Measurements from ENCODE around the gene PRDM2.

The PRDM2 gene

GRCh38 chr1:13869172-13869797 lies 169.3 kb downstream of the PRDM2 start:
- no peak for DNase-seq

- DNase-seq: no peak
These were observed 171.4 kb downstream of the PRDM2 start for GRCh38 chr1:13871413-13871812.

GRCh38 chr1:13871886-13872285 lies 171.9 kb downstream of the PRDM2 start:
- DNase-seq: no peak

DNA sequence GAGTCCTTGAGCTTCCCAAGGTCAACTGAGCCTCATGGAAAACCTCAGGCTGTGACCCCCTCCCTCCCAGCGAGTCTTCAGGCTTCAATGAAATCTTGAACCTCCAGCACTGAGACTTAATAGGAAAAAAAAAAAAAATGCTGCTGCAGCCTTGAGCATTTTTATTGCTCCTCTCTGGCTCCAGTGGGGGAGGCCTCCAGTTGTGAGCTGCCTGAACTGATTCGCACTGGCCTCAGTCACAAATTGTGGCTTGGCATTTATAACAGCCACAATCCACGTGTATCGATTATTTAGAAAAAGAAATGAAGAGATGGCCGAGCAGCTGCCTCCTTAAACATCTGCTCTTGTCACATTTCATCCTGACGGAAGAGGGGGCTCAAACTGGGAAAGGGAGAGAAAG lies 173.0 kb downstream of the PRDM2 start:
- no peak for DNase-seq
